ENCODE measurements around the gene SPANXB1. TPM values are rescaled to one million over a fixed set of nuclear protein-coding genes. Genes with fewer than 3 reads are reported as not detected.
"Not testable (repeated sequence)": the region's sequence is repeated elsewhere in the genome, so short reads cannot be mapped to it uniquely, and the experiment has no call there.

The SPANXB1 gene
- total RNA-seq, 1 experiment from 2014 or later, result not detected

DNA sequence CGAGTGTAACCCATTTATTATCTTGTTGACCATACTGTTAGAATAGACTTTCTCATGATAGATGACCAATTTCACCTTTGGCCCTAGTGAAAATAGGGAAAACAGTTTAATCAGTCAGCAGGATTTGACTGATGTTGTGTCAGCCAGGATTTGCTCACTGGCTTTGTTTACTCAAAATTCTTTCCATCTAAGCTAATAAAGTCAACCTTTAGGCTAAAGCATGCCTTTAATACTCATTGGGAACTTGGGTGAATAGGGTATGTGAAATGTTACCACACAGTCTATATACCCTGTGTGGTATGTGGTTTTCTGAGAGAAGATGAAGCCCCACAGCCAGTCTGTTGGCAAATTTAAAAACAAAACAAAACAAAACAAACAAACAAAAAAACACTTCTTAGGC lies 18.7 kb upstream of the SPANXB1 start:
- Histone ChIP-seq H3K14ac (ENCODE audit: insufficient read depth, low read length) (no peak overlapping the region), H4K8ac (replicated peaks; ENCODE audit: insufficient read length, low read depth, low read length) (no peak overlapping the region), H3K4me1 (ENCODE audit: insufficient read depth, low read length) (no peaks in the 10 kb centered on the region), H2BK120ac (ENCODE audit: low read depth, low read length, poor library complexity, severe bottlenecking) (no peak overlapping the region), H4K5ac (ENCODE audit: insufficient read length, low read depth, low read length) (no peak overlapping the region), H3K79me1 (ENCODE audit: insufficient read depth, low read depth, low read length, poor library complexity, severe bottlenecking) (no peaks in the 10 kb centered on the region), H3K9ac (ENCODE audit: extremely low read depth, insufficient read length, low read length) (no peak overlapping the region), H4K20me1 (ENCODE audit: control insufficient read depth, insufficient read depth, insufficient read length) (no peaks in the 10 kb centered on the region), H4K91ac (ENCODE audit: insufficient read length, low read depth, low read length) (no peak overlapping the region), H2AFZ (ENCODE audit: low read length) (no peak overlapping the region), H3K4ac (ENCODE audit: low read depth, low read length) (no peak overlapping the region), H3K27ac (ENCODE audit: insufficient read length, low read depth, low read length) (no peak overlapping the region), H3K18ac (ENCODE audit: insufficient read length, low read depth, low read length) (no peak overlapping the region), H3K56ac (ENCODE audit: insufficient read length, low read depth, low read length) (no peak overlapping the region), H3K23me2 (ENCODE audit: insufficient read length, low read depth, low read length, poor library complexity, severe bottlenecking) (no peaks in the 10 kb centered on the region), H3K23ac (ENCODE audit: insufficient read length, low read depth, low read length) (no peak overlapping the region), H3T11ph (ENCODE audit: low read length) (no peak overlapping the region), H2BK5ac (ENCODE audit: insufficient read length, low read length) (no peak overlapping the region), H3K9me3 (ENCODE audit: control insufficient read depth, low read depth, low read length) (no peaks in the 10 kb centered on the region), H2BK12ac (ENCODE audit: insufficient read length, low read depth, low read length) (no peak overlapping the region), H2AK5ac (ENCODE audit: insufficient read length, low read length) (no peak overlapping the region), H3K27me3 (ENCODE audit: insufficient read depth, low read length) (no peaks in the 10 kb centered on the region), H3K4me2 (ENCODE audit: insufficient read depth, insufficient read length, low read length) (no peak overlapping the region), H2BK20ac (ENCODE audit: low read depth, low read length, poor library complexity, severe bottlenecking) (no peak overlapping the region), H3K79me2 (ENCODE audit: insufficient read depth, low read length) (no peaks in the 10 kb centered on the region), H2BK15ac (ENCODE audit: low read depth, low read length) (no peak overlapping the region)
- H3K4me1 Mint-ChIP-seq, result no peaks in the 10 kb centered on the region
- H3K27me3 Mint-ChIP-seq (ENCODE audit: low read depth), result no peaks in the 10 kb centered on the region
- no peak overlapping the region for H3K27ac Mint-ChIP-seq
- H3K9me3 Mint-ChIP-seq, result peaks cover 52 to 53% of the 10 kb centered on the region in 2 experiments
- no CpG with 5 or more reads among the region's 1 CpG for WGBS (ENCODE audit: extremely low coverage, insufficient read length, low lambda C conversion rate)
- H3K4me3 Mint-ChIP-seq, result no peak overlapping the region
- DNase-seq, result no peak
- peaks cover 0 to 2% (median 0%) of the 10 kb centered on the region in 3 experiments; a peak in 1 of 7 replicates for H3K36me3 Mint-ChIP-seq (ENCODE audit: insufficient read depth in 1 of 3, low read depth in 3 of 3)
- TF ChIP-seq, protein P1, sequence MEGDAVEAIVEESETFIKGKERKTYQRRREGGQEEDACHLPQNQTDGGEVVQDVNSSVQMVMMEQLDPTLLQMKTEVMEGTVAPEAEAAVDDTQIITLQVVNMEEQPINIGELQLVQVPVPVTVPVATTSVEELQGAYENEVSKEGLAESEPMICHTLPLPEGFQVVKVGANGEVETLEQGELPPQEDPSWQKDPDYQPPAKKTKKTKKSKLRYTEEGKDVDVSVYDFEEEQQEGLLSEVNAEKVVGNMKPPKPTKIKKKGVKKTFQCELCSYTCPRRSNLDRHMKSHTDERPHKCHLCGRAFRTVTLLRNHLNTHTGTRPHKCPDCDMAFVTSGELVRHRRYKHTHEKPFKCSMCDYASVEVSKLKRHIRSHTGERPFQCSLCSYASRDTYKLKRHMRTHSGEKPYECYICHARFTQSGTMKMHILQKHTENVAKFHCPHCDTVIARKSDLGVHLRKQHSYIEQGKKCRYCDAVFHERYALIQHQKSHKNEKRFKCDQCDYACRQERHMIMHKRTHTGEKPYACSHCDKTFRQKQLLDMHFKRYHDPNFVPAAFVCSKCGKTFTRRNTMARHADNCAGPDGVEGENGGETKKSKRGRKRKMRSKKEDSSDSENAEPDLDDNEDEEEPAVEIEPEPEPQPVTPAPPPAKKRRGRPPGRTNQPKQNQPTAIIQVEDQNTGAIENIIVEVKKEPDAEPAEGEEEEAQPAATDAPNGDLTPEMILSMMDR (conservative IDR thresholded peaks at IDR 0.05), result no peak

DNA sequence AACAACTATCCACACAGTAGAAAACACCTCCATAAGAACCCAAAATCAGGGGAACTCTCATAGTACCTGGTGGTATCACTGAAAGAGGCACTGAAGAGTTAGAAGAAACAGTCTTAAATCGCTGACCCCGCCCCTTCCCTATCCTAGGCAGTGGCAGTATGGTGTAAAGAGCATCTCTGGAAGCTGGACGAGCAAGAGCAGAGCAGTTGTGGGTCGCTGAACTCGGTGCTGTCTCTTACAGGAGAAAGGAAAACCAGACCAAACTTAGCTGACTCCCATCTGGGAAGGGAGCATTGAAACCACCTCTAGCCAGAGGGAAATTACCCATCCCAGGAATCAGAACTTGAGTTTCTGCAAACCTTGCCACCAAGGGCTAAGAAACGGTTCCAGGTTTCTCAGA lies 2.8 kb downstream of the SPANXB1 start:
- not testable (repeated sequence) for H3K9ac ChIP-seq (ENCODE audit: extremely low read depth, insufficient read length, low read length); H3K27ac ChIP-seq (ENCODE audit: insufficient read length, low read depth, low read length); H4K8ac ChIP-seq (replicated peaks; ENCODE audit: insufficient read length, low read depth, low read length); H4K91ac ChIP-seq (ENCODE audit: insufficient read length, low read depth, low read length); H2BK15ac ChIP-seq (ENCODE audit: low read depth, low read length); H3K27me3 ChIP-seq (ENCODE audit: insufficient read depth, low read length); H3K4me1 ChIP-seq (ENCODE audit: insufficient read depth, low read length); H3K79me2 ChIP-seq (ENCODE audit: insufficient read depth, low read length); H2BK120ac ChIP-seq (ENCODE audit: low read depth, low read length, poor library complexity, severe bottlenecking); DNase-seq; H3K27me3 Mint-ChIP-seq (ENCODE audit: low read depth); H3K79me1 ChIP-seq (ENCODE audit: insufficient read depth, low read depth, low read length, poor library complexity, severe bottlenecking); H4K20me1 ChIP-seq (ENCODE audit: control insufficient read depth, insufficient read depth, insufficient read length); H3K4me3 Mint-ChIP-seq; H3K14ac ChIP-seq (ENCODE audit: insufficient read depth, low read length); H3K23ac ChIP-seq (ENCODE audit: insufficient read length, low read depth, low read length); H3K23me2 ChIP-seq (ENCODE audit: insufficient read length, low read depth, low read length, poor library complexity, severe bottlenecking); H3K4ac ChIP-seq (ENCODE audit: low read depth, low read length); H3K18ac ChIP-seq (ENCODE audit: insufficient read length, low read depth, low read length); H2BK5ac ChIP-seq (ENCODE audit: insufficient read length, low read length); H2BK20ac ChIP-seq (ENCODE audit: low read depth, low read length, poor library complexity, severe bottlenecking); H4K5ac ChIP-seq (ENCODE audit: insufficient read length, low read depth, low read length); H3K56ac ChIP-seq (ENCODE audit: insufficient read length, low read depth, low read length); H3K36me3 Mint-ChIP-seq (ENCODE audit: insufficient read depth in 1 of 3, low read depth in 3 of 3); H2BK12ac ChIP-seq (ENCODE audit: insufficient read length, low read depth, low read length); H3K27ac Mint-ChIP-seq; H2AFZ ChIP-seq (ENCODE audit: low read length); H3K4me1 Mint-ChIP-seq; H3K4me2 ChIP-seq (ENCODE audit: insufficient read depth, insufficient read length, low read length); H2AK5ac ChIP-seq (ENCODE audit: insufficient read length, low read length); H3T11ph ChIP-seq (ENCODE audit: low read length); H3K9me3 ChIP-seq (ENCODE audit: control insufficient read depth, low read depth, low read length)
- WGBS (ENCODE audit: extremely low coverage, insufficient read length, low lambda C conversion rate), result no CpG with 5 or more reads among the region's 6 CpGs
- peaks cover 8 to 12% of the 10 kb centered on the region in 2 experiments for H3K9me3 Mint-ChIP-seq

Measured in H9 (cell line).